ENCODE data around the gene MTHFR.

Gene MTHFR

GRCh38 chr1:11749996-11750395 lies 55.8 kb downstream of the MTHFR start:
- Mint-ChIP-seq H3K4me1 (ENCODE audit: low read depth) (peaks cover 11% of the 10 kb centered on the region), H3K27ac (no peak overlapping the region), H3K27me3 (ENCODE audit: low read depth) (no peaks in the 10 kb centered on the region), H3K4me3 (no peak overlapping the region), H3K9me3 (no peaks in the 10 kb centered on the region), H3K36me3 (ENCODE audit: low read depth) (peaks cover 17% of the 10 kb centered on the region)

GRCh38 chr1:11749203-11749689 lies 56.5 kb downstream of the MTHFR start:
- Mint-ChIP-seq H3K27ac (peak overlapping the region; percentile 76), H3K27me3 (ENCODE audit: low read depth) (no peaks in the 10 kb centered on the region), H3K4me1 (ENCODE audit: low read depth) (peaks cover 13% of the 10 kb centered on the region), H3K4me3 (peak overlapping the region; percentile 3), H3K36me3 (ENCODE audit: low read depth) (peaks cover 17% of the 10 kb centered on the region), H3K9me3 (no peaks in the 10 kb centered on the region)

GRCh38 chr1:11748294-11749202 lies 57.2 kb downstream of the MTHFR start:
- H3K4me3 Mint-ChIP-seq, result peak overlapping the region; percentile 3
- peaks cover 13% of the 10 kb centered on the region for H3K4me1 Mint-ChIP-seq (ENCODE audit: low read depth)
- H3K9me3 Mint-ChIP-seq, result no peaks in the 10 kb centered on the region

DNA sequence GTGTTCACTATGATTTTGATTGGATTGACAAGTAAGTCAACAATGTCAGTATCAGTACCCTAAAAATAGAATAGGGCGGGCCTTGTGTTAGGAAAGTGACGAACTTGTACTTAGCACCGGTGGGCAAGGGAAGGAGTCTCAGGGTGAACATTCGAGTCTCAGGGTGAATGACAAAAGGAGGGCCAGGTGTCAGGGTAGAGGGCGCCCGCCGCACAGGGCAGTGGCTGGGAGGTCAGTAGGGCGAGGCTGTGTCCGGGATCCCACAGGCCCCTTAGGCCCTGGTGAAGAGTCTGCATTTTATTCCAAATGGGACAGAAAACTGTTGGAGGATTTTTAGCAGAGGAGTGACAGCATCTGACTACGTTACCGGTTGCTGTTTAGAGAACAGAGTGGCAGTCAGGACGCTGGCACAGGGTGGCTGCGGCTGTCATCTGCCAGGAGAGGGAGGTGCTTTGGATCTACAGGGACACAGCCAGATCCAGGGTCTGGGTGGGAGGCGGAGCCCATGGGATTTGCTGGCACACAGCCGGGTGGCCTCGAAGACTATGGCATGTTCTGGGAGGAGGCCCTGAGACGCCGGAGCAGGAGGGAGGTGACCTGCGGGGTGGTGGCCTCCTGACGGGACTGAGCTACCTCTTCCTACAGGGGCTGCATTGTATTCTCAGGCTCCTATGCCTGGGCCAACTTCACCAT lies 58.8 kb downstream of the MTHFR start:
- H3K36me3 Mint-ChIP-seq (ENCODE audit: low read depth), result peaks cover 20% of the 10 kb centered on the region
- H3K9me3 Mint-ChIP-seq, result no peaks in the 10 kb centered on the region
- H3K4me3 Mint-ChIP-seq, result no peak overlapping the region
- no peaks in the 10 kb centered on the region for H3K27me3 Mint-ChIP-seq (ENCODE audit: low read depth)
- no peak overlapping the region for H3K27ac Mint-ChIP-seq
- H3K4me1 Mint-ChIP-seq (ENCODE audit: low read depth), result peaks cover 23% of the 10 kb centered on the region

More at GRCh38 chr1:11748294-11749202, 57.2 kb downstream of the MTHFR start:
- Mint-ChIP-seq H3K27ac (peak overlapping the region; percentile 76), H3K36me3 (ENCODE audit: low read depth) (peaks cover 17% of the 10 kb centered on the region), H3K27me3 (ENCODE audit: low read depth) (no peaks in the 10 kb centered on the region)

DNA sequence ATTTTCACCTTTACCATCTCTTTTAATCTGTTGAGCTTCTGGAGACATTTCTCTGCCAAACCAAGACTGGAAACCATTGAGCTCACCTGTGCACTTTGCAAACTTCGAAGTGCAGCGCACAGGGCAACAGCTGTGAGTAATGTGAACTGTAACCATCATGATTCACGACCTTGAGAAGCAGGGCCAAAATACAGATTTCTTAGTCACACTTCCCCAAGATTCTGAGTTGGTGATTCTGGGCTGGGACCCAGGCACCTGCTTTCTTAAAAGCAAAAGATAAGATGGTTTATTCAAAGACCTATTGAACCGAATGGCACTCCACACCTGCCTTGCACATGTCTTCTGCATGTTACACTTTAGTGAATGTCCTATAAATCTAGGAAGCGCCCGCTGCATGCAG lies 59.7 kb downstream of the MTHFR start:
- no peak overlapping the region for H3K4me3 Mint-ChIP-seq
- H3K4me1 Mint-ChIP-seq (ENCODE audit: low read depth), result peaks cover 31% of the 10 kb centered on the region
- H3K27ac Mint-ChIP-seq, result no peak overlapping the region
- no peaks in the 10 kb centered on the region for H3K27me3 Mint-ChIP-seq (ENCODE audit: low read depth)
- peaks cover 20% of the 10 kb centered on the region for H3K36me3 Mint-ChIP-seq (ENCODE audit: low read depth)
- no peaks in the 10 kb centered on the region for H3K9me3 Mint-ChIP-seq

- no peaks in the 10 kb centered on the region for H3K9me3 Mint-ChIP-seq
- peaks cover 20% of the 10 kb centered on the region for H3K36me3 Mint-ChIP-seq (ENCODE audit: low read depth)
- H3K27ac Mint-ChIP-seq, result no peak overlapping the region
- H3K27me3 Mint-ChIP-seq (ENCODE audit: low read depth), result no peaks in the 10 kb centered on the region
- H3K4me1 Mint-ChIP-seq (ENCODE audit: low read depth), result peaks cover 45% of the 10 kb centered on the region
- no peak overlapping the region for H3K4me3 Mint-ChIP-seq
Observed at GRCh38 chr1:11744287-11744686, 61.5 kb downstream of the MTHFR start.

DNA sequence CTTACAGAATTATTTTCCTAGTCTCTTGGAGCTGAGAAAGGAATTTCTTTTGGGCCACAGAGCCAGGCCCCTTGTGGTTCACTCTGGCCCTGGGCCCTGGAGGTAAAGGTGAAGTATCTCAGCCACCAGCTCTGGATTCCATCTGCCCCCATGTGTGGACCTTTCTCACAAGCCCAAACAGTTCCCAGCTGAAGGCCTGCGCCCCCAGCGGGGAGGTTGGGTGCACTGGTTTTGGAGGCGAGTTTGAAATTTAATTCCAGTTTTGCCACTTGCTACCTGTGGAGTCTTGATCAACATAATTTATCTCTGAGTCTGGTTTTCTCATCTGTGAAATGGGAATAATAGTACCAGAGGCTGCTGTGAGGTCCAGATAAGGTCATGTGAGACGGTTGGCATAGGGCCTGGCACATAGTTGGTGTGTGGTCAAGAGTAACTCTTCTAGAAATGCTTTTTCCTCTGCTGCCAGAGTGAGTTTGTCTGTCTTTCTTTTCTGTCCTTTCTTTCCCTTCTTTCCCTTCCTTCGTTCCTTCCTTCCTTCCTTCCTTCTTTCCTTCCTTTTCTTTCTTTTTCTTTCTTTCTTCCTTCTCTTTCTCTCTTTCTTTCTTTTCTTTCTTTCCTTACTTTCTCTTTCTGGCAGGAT lies 63.7 kb downstream of the MTHFR start:
- Mint-ChIP-seq H3K4me3 (peak overlapping the region; percentile 65), H3K9me3 (no peaks in the 10 kb centered on the region), H3K4me1 (ENCODE audit: low read depth) (peaks cover 58% of the 10 kb centered on the region), H3K27ac (peak overlapping the region; percentile 62), H3K36me3 (ENCODE audit: low read depth) (peaks cover 17% of the 10 kb centered on the region), H3K27me3 (ENCODE audit: low read depth) (no peaks in the 10 kb centered on the region)

DNA sequence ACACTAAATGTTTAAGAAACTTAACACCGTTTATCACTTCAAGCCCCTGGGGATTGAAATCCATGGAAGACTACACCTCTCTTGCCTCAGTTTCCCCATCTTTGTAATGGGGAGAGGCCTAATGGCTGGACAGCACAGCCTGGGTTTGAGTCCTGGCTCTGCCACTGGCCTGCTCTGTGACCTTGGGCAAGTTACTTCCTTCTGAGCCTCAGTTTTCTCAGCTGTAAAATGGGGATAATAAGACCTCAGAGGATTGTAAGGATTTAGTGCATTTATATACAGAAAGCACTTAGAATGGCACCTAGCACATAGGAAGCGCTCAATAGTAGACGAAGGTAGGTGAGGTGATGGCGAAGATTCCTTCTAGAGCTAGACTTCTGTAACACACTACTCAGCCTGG lies 64.3 kb downstream of the MTHFR start:
- Mint-ChIP-seq H3K4me1 (ENCODE audit: low read depth) (peaks cover 62% of the 10 kb centered on the region), H3K27me3 (ENCODE audit: low read depth) (no peaks in the 10 kb centered on the region), H3K36me3 (ENCODE audit: low read depth) (peaks cover 14% of the 10 kb centered on the region), H3K9me3 (no peaks in the 10 kb centered on the region), H3K27ac (no peak overlapping the region), H3K4me3 (peak overlapping the region; percentile 63)

DNA sequence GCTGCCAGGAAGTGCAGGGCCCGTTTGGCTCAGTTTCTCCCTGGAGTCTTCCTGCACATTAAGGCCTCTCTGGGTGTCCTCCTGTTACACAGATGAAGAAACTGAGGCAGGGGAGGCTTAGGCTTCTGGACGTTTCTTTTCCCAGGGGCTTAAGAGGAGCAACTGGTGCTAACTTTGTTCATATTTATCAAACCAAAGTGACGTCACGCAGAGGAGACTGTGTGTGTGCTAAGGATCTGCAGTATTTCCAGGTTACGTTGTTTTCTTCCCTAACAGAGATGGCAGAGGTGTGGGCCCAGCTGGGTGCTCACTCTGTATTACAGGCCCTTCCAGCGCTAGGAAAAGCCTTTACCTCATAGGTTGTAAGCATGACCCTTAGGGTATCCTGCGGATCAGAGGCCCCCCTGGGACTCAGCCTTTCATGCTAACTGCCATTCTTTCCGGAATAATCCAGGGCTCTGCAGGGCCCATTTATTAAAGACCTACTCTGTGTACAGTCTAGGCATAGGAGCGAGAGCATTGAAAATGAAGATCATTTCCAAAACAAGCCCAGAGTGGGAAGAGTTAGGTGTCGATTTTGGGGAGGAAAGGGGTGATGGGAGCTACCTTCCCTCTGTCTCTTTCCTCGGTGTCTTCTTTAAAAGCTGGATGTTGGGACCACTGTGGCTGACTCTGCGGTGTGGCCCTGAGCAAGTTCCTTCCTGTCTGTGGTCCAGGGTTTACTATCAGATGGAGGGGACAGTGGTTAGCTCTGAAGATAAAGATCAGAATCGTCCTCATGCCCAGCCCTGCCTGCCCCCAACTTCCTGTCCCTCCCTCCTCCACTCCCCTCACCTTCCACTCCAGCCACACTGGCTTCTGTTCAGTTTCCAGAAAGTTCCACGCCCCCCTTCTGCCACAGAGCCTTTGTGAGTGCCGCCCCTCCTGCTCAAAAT lies 65.2 kb downstream of the MTHFR start:
- Mint-ChIP-seq H3K27me3 (ENCODE audit: low read depth) (no peaks in the 10 kb centered on the region), H3K36me3 (ENCODE audit: low read depth) (peaks cover 8% of the 10 kb centered on the region), H3K4me1 (ENCODE audit: low read depth) (peaks cover 57% of the 10 kb centered on the region), H3K27ac (peak overlapping the region; percentile 53), H3K9me3 (no peaks in the 10 kb centered on the region), H3K4me3 (peak overlapping the region; percentile 63)

DNA sequence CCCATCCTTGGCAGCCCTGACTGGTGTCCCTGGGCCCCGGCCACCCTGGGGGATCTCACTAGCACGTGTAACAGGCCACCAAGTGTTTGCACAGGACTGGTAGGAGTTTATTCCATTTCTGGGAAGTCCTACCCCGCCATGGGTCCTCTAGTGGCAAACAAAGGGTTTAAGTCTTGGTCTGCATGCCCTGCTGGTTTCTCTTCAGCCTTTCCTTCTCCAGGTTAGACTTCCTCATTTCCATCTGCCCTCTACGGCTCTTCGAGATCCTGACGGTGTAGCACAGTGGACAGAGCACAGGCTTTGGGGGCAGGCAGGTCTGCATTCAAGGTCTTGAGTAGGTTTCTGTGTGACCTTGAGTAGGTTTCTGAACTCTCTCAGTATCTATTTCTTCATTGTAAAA lies 67.0 kb downstream of the MTHFR start:
- peaks cover 8% of the 10 kb centered on the region for H3K36me3 Mint-ChIP-seq (ENCODE audit: low read depth)
- no peak overlapping the region for H3K27ac Mint-ChIP-seq
- H3K9me3 Mint-ChIP-seq, result no peaks in the 10 kb centered on the region
- H3K4me1 Mint-ChIP-seq (ENCODE audit: low read depth), result peaks cover 57% of the 10 kb centered on the region
- H3K27me3 Mint-ChIP-seq (ENCODE audit: low read depth), result no peaks in the 10 kb centered on the region
- no peak overlapping the region for H3K4me3 Mint-ChIP-seq

DNA sequence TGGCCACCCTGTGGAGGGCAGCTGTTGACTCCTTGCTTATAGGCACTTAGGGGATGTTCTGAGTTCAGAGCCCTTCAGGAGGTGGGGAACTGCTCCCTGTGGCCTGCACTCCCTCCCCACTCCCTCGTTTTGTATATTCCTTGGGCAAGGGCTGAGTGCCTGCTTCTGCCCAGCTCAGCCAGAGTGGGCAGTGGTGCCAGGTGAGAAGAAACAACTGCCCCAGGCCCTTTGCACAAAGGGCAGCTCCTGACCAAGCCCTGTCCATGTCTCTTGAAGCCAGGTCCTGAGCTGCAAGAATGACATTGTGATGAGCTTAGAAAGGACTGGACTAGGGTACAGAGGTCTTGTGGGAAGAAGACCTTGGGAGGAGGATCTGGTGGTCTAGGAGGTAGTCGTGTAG lies 67.7 kb downstream of the MTHFR start:
- no peaks in the 10 kb centered on the region for H3K27me3 Mint-ChIP-seq (ENCODE audit: low read depth)
- no peak overlapping the region for H3K27ac Mint-ChIP-seq
- no peaks in the 10 kb centered on the region for H3K9me3 Mint-ChIP-seq
- H3K4me3 Mint-ChIP-seq, result peak overlapping the region; percentile 38
- peaks cover 8% of the 10 kb centered on the region for H3K36me3 Mint-ChIP-seq (ENCODE audit: low read depth)
- H3K4me1 Mint-ChIP-seq (ENCODE audit: low read depth), result peaks cover 63% of the 10 kb centered on the region

DNA sequence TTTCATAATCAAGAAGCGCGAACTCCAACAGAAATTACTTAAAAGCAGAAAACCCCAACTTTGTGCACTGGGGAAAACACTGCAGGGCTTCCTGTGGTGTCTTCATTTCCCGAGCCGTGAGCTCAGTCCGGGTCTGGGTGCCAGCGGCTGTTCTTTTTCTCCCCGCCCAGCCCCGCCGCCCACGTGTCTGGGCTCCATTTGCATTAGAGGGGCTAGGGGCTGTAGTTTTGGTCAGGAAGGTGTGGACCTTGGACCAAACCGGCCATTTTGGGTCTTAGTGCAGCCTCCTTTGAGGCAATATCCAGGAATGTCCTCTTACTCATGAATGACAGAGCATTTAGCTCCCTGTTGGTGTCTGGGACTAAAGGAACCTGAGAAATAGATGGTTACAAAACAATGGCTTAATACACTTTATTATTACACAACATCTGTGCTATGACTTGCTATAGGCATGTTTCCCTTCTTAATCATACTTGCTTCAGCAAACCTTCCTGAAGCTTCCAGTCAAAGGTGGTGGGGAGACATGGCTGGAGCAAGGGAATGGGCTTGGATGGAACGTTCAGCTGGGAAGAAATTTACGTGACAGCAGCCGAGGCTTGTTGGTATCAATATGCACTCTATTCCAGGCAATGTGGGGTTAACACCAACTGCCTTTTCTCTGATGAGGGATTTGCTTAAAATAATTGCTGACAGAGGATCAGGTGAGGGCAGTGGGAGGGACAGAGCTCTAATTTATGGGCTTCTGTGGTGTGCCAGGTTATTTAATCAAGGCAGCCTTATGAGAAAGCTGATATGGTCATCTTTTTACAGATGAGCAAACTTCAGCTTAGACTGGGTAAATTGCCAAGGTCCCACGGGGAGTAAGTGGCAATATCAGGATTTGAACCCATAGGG lies 68.8 kb downstream of the MTHFR start:
- H3K4me1 Mint-ChIP-seq (ENCODE audit: low read depth), result peaks cover 56% of the 10 kb centered on the region
- peaks cover 5% of the 10 kb centered on the region for H3K36me3 Mint-ChIP-seq (ENCODE audit: low read depth)
- peak overlapping the region; percentile 95 for H3K4me3 Mint-ChIP-seq
- H3K27ac Mint-ChIP-seq, result peak overlapping the region; percentile 62
- H3K27me3 Mint-ChIP-seq (ENCODE audit: low read depth), result no peaks in the 10 kb centered on the region
- H3K9me3 Mint-ChIP-seq, result no peaks in the 10 kb centered on the region
